Testis (tissue), 2 donors: Measurements from ENCODE around the gene SLC2A9.

ENCODE experiments used
- CTCF ChIP-seq, 3 experiments: fragments of 450-650 bp in 2 of 3; fragments of 200-600 bp in 1 of 3; sonication (generic) in 1 of 3; IDR thresholded peaks; one replicate each; pipeline ENCODE4 v1.5.1; 2016 to 2019; ENCODE audit warnings: antibody characterized with exemption in 3 of 3, mild to moderate bottlenecking in 2 of 3, moderate library complexity in 1 of 3
- POLR2A ChIP-seq: fragments of 450-650 bp; IDR thresholded peaks from one replicate; pipeline ENCODE4 v1.6.1; 2017; ENCODE audit warnings: antibody characterized with exemption, mild to moderate bottlenecking, moderate library complexity

GRCh38 chr4:9891740-9892139 is 129.6 kb downstream of the SLC2A9 start:
- no peak for TF ChIP-seq CTCF (IDR thresholded peaks at IDR 0.05)
- TF ChIP-seq POLR2A, result no peak
